Neural progenitor cell (in vitro differentiated cells): ENCODE measurements around the gene RGCC. TPM values are rescaled to one million over a fixed set of nuclear protein-coding genes. Genes with fewer than 3 reads are reported as not detected.

ENCODE experiments used
- DNase-seq: peaks from one replicate; pipeline ENCODE4 v3.0.0-alpha.2; 2016; ENCODE audit warnings: low spot score
- H2AFZ ChIP-seq: fragments of 200-600 bp; sonication (generic); replicated peaks from 2 replicates; pipeline ENCODE4 v1.6.1; 2016; ENCODE audit warnings: antibody characterized with exemption
- H3F3A ChIP-seq: fragments of 200-600 bp; sonication (generic); 2 replicates; pipeline ENCODE4 v1.6.1; 2016; ENCODE audit warnings: antibody characterized with exemption, low read depth
- H3K27ac ChIP-seq: fragments of 200-600 bp; sonication (generic); 2 replicates; pipeline ENCODE4 v1.5.1; 2016; ENCODE audit warnings: mild to moderate bottlenecking
- H3K27me3 ChIP-seq: fragments of 200-600 bp; sonication (generic); 2 replicates; pipeline ENCODE4 v1.6.1; 2016; ENCODE audit warnings: mild to moderate bottlenecking, moderate library complexity
- H3K36me3 ChIP-seq: fragments of 200-600 bp; sonication (generic); 2 replicates; pipeline ENCODE4 v1.5.1; 2016
- H3K4me1 ChIP-seq: fragments of 200-600 bp; sonication (generic); 2 replicates; pipeline ENCODE4 v1.6.1; 2016; ENCODE audit warnings: mixed run types
- H3K4me2 ChIP-seq: fragments of 200-600 bp; sonication (generic); 2 replicates; pipeline ENCODE4 v1.6.1; 2016
- H3K4me3 ChIP-seq: fragments of 200-600 bp; sonication (generic); 2 replicates; pipeline ENCODE4 v1.5.1; 2016
- H3K79me2 ChIP-seq: fragments of 200-600 bp; sonication (generic); 2 replicates; pipeline ENCODE4 v1.6.1; 2016; ENCODE audit warnings: low read depth
- H3K9ac ChIP-seq: fragments of 200-600 bp; sonication (generic); 2 replicates; pipeline ENCODE4 v1.6.1; 2016
- H3K9me3 ChIP-seq: fragments of 200-600 bp; sonication (generic); 2 replicates; pipeline ENCODE4 v1.5.1; 2016; ENCODE audit warnings: low read depth
- H4K20me1 ChIP-seq: fragments of 200-600 bp; sonication (generic); 2 replicates; pipeline ENCODE4 v1.6.1; 2016; ENCODE audit warnings: low read depth
- H3K27ac Mint-ChIP-seq: 3 replicates; pipeline ENCODE4 v1.8.0; 2021; ENCODE audit warnings: mixed read lengths
- H3K27me3 Mint-ChIP-seq: 2 replicates; pipeline ENCODE4 v1.8.0; 2022; ENCODE audit warnings: low read depth, mild to moderate bottlenecking, inconsistent platforms, moderate library complexity, mixed read lengths; ENCODE audit not compliant: insufficient read depth
- H3K36me3 Mint-ChIP-seq: 3 replicates; pipeline ENCODE4 v1.8.0; 2021; ENCODE audit warnings: mixed read lengths
- H3K4me1 Mint-ChIP-seq: 3 replicates; pipeline ENCODE4 v1.8.0; 2021; ENCODE audit warnings: mixed read lengths
- H3K4me3 Mint-ChIP-seq: 3 replicates; pipeline ENCODE4 v1.8.0; 2021; ENCODE audit warnings: mild to moderate bottlenecking, moderate library complexity, mixed read lengths
- H3K9me3 Mint-ChIP-seq: 3 replicates; pipeline ENCODE4 v1.8.0; 2020; ENCODE audit warnings: mixed read lengths
- EZH2 ChIP-seq: fragments of 200-600 bp; sonication (generic); IDR thresholded peaks from 2 replicates; pipeline ENCODE4 v1.6.1; 2017; ENCODE audit warnings: antibody characterized with exemption, mild to moderate bottlenecking, moderate library complexity
- EZH2phosphoT487 ChIP-seq: fragments of 200-600 bp; sonication (generic); IDR thresholded peaks from 2 replicates; pipeline ENCODE4 v1.6.1; 2017; ENCODE audit warnings: antibody characterized with exemption
- total RNA-seq: library from RNA; depleted of rRNA; stranded (reverse); fragments of >200 nt; gene quantifications from 2 replicates; pipeline ENCODE4 v1.2.3, GENCODE V29; 2015; ENCODE audit warnings: low replicate concordance
- TF ChIP-seq, protein P1 (sequence below): fragments of 200-600 bp; sonication (generic); IDR thresholded peaks from 2 replicates; pipeline ENCODE4 v1.5.1; 2017; ENCODE audit warnings: antibody characterized with exemption, mild to moderate bottlenecking

Gene RGCC
- total RNA-seq, 1 donor from 2014 or later = not detected

DNA sequence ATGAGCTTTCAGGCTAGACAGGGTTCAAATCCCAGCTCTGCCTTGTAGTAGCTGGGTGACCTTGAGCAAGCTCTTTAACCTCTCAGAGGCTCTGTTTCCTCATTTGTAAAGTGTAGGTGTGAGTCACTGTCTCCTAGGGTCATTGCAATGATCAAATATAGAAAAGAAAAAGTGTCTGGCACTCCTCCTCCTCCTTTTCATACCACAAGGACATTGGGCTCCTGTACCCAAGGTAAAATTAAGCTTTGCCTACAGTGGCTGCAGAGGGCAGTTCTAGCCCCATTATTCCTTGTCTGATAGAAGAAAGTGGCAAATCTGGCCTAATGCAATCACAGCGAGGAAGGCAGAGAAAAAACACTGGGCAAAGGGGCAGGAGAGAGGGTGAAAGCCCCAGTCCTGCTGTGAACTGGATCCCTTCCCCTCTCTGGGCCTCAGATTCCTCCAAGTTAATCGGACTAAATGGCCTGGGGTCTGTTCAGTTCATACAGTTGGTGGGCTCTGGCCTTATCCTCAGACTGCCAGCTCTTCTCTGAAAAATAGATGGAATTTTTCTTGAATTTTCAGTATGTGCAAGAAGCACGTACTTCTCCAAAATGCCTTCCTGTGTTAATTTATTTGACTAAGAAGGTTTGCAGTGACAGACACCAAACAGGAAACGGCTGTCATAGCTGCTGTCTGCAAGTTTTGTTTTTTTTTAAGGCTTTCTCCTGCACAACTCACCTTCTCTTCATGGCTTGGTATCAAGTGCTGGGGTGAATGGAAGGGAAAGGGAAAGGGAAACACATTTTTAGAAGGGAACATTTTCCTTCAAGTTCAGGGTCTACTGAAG is 35.3 kb downstream of the RGCC start:
- Histone ChIP-seq H3K9me3 (no peaks in the 10 kb centered on the region), H3K4me3 (no peak overlapping the region), H2AFZ (no peak overlapping the region), H3K27me3 (no peaks in the 10 kb centered on the region), H3K79me2 (no peaks in the 10 kb centered on the region), H3K4me1 (peaks cover 11% of the 10 kb centered on the region), H3K36me3 (no peaks in the 10 kb centered on the region), H3K27ac (no peak overlapping the region), H3F3A (no peaks in the 10 kb centered on the region), H3K9ac (no peak overlapping the region), H3K4me2 (no peak overlapping the region), H4K20me1 (no peaks in the 10 kb centered on the region)
- no peak overlapping the region for H3K4me3 Mint-ChIP-seq
- H3K27ac Mint-ChIP-seq = no peak overlapping the region
- H3K27me3 Mint-ChIP-seq = peaks cover 11% of the 10 kb centered on the region
- no peak for TF ChIP-seq EZH2phosphoT487
- no peak for TF ChIP-seq EZH2
- TF ChIP-seq, protein P1, sequence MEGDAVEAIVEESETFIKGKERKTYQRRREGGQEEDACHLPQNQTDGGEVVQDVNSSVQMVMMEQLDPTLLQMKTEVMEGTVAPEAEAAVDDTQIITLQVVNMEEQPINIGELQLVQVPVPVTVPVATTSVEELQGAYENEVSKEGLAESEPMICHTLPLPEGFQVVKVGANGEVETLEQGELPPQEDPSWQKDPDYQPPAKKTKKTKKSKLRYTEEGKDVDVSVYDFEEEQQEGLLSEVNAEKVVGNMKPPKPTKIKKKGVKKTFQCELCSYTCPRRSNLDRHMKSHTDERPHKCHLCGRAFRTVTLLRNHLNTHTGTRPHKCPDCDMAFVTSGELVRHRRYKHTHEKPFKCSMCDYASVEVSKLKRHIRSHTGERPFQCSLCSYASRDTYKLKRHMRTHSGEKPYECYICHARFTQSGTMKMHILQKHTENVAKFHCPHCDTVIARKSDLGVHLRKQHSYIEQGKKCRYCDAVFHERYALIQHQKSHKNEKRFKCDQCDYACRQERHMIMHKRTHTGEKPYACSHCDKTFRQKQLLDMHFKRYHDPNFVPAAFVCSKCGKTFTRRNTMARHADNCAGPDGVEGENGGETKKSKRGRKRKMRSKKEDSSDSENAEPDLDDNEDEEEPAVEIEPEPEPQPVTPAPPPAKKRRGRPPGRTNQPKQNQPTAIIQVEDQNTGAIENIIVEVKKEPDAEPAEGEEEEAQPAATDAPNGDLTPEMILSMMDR = no peak
- H3K36me3 Mint-ChIP-seq = no peaks in the 10 kb centered on the region
- peaks cover 6% of the 10 kb centered on the region for H3K9me3 Mint-ChIP-seq
- peaks cover 27% of the 10 kb centered on the region for H3K4me1 Mint-ChIP-seq
- no peak for DNase-seq

DNA sequence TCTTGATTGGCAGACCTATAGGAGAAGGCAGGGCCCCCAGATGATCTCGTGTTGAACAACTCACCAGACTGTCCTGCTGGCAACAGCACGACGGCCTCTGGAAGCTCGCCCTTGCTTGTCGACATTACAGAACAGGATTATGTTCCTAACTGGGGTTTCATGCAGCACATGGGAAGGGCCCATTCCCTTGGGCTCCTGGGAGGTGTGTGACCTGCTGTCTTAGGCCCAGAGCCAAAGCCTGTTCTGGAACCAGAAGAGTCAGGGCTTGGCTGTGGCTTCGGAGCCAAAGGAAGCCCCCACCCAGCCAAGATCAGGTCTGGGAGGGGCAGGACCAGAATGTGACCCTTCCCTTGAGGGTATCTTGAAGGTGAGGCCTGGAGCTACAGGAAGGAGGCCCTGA is 36.9 kb downstream of the RGCC start:
- Histone ChIP-seq H3K36me3 (no peaks in the 10 kb centered on the region), H3K4me2 (no peak overlapping the region), H3K4me1 (peaks cover 11% of the 10 kb centered on the region), H3K79me2 (no peaks in the 10 kb centered on the region), H4K20me1 (no peaks in the 10 kb centered on the region), H3K9ac (no peak overlapping the region), H3K27ac (no peak overlapping the region), H2AFZ (no peak overlapping the region), H3K4me3 (no peak overlapping the region), H3K27me3 (no peaks in the 10 kb centered on the region), H3F3A (no peaks in the 10 kb centered on the region), H3K9me3 (no peaks in the 10 kb centered on the region)
- DNase-seq = no peak
- Mint-ChIP-seq H3K36me3 (no peaks in the 10 kb centered on the region), H3K27me3 (peaks cover 11% of the 10 kb centered on the region), H3K27ac (no peak overlapping the region), H3K4me1 (peaks cover 27% of the 10 kb centered on the region), H3K4me3 (no peak overlapping the region), H3K9me3 (peaks cover 7% of the 10 kb centered on the region)
- TF ChIP-seq, protein P1 = no peak
- no peak for TF ChIP-seq EZH2phosphoT487
- no peak for TF ChIP-seq EZH2

DNA sequence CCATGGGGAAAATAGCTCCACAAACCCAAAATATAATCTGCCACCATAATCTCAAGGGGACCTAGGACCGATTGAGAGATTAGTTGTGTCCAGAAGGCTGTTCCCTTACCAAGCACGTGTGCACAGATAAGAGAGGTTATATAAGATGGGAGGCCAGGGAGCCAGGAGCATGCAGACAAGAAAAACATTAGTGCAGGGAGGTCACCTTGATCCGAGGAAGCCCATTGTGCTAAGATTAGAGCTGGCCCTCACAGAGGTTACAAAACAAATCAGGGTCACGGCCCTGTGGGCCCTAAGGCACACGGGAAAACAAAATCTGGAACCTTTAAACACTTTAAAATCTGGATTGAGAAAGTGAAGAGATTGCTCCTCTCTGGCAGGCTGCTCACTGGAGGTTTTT is 37.7 kb downstream of the RGCC start:
- peaks cover 11% of the 10 kb centered on the region for H3K4me1 ChIP-seq
- Mint-ChIP-seq H3K9me3 (peaks cover 7% of the 10 kb centered on the region), H3K27me3 (peaks cover 17% of the 10 kb centered on the region), H3K4me3 (no peak overlapping the region), H3K36me3 (no peaks in the 10 kb centered on the region), H3K4me1 (peaks cover 27% of the 10 kb centered on the region), H3K27ac (peak overlapping the region; percentile 44)
- H3K27ac ChIP-seq = no peak overlapping the region
- H3K9me3 ChIP-seq = no peaks in the 10 kb centered on the region
- no peak overlapping the region for H2AFZ ChIP-seq
- TF ChIP-seq EZH2phosphoT487 (no peak), EZH2 (no peak)
- TF ChIP-seq, protein P1 = no peak
- H3K4me3 ChIP-seq = no peak overlapping the region
- peak; percentile 35 for DNase-seq
- H3F3A ChIP-seq = no peaks in the 10 kb centered on the region
- peak overlapping the region; percentile 34 for H3K4me2 ChIP-seq
- H3K27me3 ChIP-seq = no peaks in the 10 kb centered on the region
- no peaks in the 10 kb centered on the region for H3K79me2 ChIP-seq
- H4K20me1 ChIP-seq = no peaks in the 10 kb centered on the region
- no peaks in the 10 kb centered on the region for H3K36me3 ChIP-seq
- no peak overlapping the region for H3K9ac ChIP-seq
